GM12878 (cell line): Measurements from ENCODE around the gene OR2T11.

ENCODE experiments used
- CBX5 ChIP-seq: sonication (generic); IDR thresholded peaks from 2 replicates; pipeline ENCODE4 v1.6.1; 2016; ENCODE audit warnings: low read depth, moderate library complexity, mild to moderate bottlenecking, inconsistent platforms
- CEBPB ChIP-seq, 2 experiments: fragments of 150-350 bp in 1 of 2; IDR thresholded peaks; 2 replicates each; pipeline ENCODE4 v1.6.1; 2012 to 2014; ENCODE audit warnings: low read depth in 2 of 2, low read length in 2 of 2, borderline replicate concordance in 1 of 2, inconsistent platforms in 1 of 2
- EED ChIP-seq: sonication (generic); IDR thresholded peaks from 2 replicates; pipeline ENCODE4 v1.6.1; 2016; ENCODE audit warnings: antibody characterized with exemption, low read depth
- POLR2A ChIP-seq: IDR thresholded peaks from 2 replicates; pipeline ENCODE4 v1.6.1; 2011; ENCODE audit warnings: low read depth, mild to moderate bottlenecking, low read length
- POLR2AphosphoS5 ChIP-seq: IDR thresholded peaks from 2 replicates; pipeline ENCODE4 v1.6.1; 2011; ENCODE audit warnings: mild to moderate bottlenecking, low read length, inconsistent platforms
- SP1 ChIP-seq: IDR thresholded peaks from one replicate; pipeline ENCODE4 v1.6.1; 2011; ENCODE audit warnings: low read depth, low read length
- TARDBP ChIP-seq: IDR thresholded peaks from 2 replicates; pipeline ENCODE4 v1.6.1; 2016; ENCODE audit warnings: borderline replicate concordance
- TF ChIP-seq, protein P1 (sequence below), 3 experiments: IDR thresholded peaks in 2 of 3; conservative IDR thresholded peaks in 1 of 3; 2 replicates each; pipeline ENCODE4 v1.5.1; 2011; ENCODE audit warnings: low read depth in 3 of 3, low read length in 3 of 3, mild to moderate bottlenecking in 3 of 3, control low read depth in 2 of 3, moderate library complexity in 2 of 3, inconsistent platforms in 1 of 3, mixed read lengths in 1 of 3; ENCODE audit not compliant: control insufficient read depth in 2 of 3, insufficient read depth in 1 of 3; ENCODE audit errors: extremely low read depth in 1 of 3
- TF ChIP-seq, protein P2 (sequence below): IDR thresholded peaks from 2 replicates; pipeline ENCODE4 v1.6.1; 2011; ENCODE audit warnings: low read depth, low read length, improper control_type of control experiment, borderline replicate concordance

- TF ChIP-seq, protein P1, sequence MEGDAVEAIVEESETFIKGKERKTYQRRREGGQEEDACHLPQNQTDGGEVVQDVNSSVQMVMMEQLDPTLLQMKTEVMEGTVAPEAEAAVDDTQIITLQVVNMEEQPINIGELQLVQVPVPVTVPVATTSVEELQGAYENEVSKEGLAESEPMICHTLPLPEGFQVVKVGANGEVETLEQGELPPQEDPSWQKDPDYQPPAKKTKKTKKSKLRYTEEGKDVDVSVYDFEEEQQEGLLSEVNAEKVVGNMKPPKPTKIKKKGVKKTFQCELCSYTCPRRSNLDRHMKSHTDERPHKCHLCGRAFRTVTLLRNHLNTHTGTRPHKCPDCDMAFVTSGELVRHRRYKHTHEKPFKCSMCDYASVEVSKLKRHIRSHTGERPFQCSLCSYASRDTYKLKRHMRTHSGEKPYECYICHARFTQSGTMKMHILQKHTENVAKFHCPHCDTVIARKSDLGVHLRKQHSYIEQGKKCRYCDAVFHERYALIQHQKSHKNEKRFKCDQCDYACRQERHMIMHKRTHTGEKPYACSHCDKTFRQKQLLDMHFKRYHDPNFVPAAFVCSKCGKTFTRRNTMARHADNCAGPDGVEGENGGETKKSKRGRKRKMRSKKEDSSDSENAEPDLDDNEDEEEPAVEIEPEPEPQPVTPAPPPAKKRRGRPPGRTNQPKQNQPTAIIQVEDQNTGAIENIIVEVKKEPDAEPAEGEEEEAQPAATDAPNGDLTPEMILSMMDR (IDR thresholded peaks at IDR 0.05 in 2 of 3, conservative IDR thresholded peaks at IDR 0.05 in 1 of 3; ENCODE audit: control insufficient read depth in 2 of 3, extremely low read depth in 1 of 3, insufficient read depth in 1 of 3, low read depth in 3 of 3, low read length in 3 of 3) = no peak
- TF ChIP-seq TARDBP = no peak
- no peak for TF ChIP-seq EED
- TF ChIP-seq POLR2A = no peak
- no peak for TF ChIP-seq POLR2AphosphoS5
- TF ChIP-seq SP1 = no peak
- TF ChIP-seq CBX5 = no peak
- TF ChIP-seq, protein P2, sequence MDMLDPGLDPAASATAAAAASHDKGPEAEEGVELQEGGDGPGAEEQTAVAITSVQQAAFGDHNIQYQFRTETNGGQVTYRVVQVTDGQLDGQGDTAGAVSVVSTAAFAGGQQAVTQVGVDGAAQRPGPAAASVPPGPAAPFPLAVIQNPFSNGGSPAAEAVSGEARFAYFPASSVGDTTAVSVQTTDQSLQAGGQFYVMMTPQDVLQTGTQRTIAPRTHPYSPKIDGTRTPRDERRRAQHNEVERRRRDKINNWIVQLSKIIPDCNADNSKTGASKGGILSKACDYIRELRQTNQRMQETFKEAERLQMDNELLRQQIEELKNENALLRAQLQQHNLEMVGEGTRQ = no peak
- TF ChIP-seq CEBPB (IDR thresholded peaks at IDR 0.05; ENCODE audit: borderline replicate concordance in 1 of 2, low read depth in 2 of 2, low read length in 2 of 2) = no peak
Observed at GRCh38 chr1:248627971-248628844, 6.7 kb downstream of the OR2T11 start.
